Measurements from ENCODE around the gene TMEM245. TPM values are rescaled to one million over a fixed set of nuclear protein-coding genes. Genes with fewer than 3 reads are reported as not detected.

TMEM245 gene
- polyA plus RNA-seq, 1 experiment: 30.4 TPM

DNA sequence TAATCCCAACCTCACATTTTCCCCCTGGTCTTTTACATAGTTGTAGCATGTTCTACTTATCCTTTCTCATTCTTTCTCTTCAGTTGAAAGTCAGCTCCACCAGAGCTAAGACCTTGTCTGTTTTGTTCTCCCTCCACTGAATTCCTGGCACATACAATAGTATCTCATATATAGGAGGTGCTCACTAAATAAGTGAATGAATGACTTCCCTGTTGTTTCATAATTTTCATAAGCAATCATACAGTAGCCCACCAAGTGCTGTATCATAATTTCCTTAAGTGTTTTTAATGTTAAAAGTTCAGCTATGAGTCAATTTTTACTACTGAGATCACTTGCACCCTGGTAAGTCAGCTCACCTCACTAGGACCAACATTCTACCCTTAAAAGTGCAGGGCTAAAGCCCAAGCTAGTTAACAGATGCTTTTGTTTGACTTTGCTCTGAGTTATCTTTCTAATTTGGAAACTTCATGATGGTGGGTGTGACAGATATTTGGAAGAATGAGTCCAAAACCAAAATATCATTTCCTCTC lies 27.6 kb downstream of the TMEM245 start:
- H3K4me3 ChIP-seq (ENCODE audit: low read depth, low read length): no peak overlapping the region
- no peak for DNase-seq (ENCODE audit: low read depth)
- TF ChIP-seq, protein P1, sequence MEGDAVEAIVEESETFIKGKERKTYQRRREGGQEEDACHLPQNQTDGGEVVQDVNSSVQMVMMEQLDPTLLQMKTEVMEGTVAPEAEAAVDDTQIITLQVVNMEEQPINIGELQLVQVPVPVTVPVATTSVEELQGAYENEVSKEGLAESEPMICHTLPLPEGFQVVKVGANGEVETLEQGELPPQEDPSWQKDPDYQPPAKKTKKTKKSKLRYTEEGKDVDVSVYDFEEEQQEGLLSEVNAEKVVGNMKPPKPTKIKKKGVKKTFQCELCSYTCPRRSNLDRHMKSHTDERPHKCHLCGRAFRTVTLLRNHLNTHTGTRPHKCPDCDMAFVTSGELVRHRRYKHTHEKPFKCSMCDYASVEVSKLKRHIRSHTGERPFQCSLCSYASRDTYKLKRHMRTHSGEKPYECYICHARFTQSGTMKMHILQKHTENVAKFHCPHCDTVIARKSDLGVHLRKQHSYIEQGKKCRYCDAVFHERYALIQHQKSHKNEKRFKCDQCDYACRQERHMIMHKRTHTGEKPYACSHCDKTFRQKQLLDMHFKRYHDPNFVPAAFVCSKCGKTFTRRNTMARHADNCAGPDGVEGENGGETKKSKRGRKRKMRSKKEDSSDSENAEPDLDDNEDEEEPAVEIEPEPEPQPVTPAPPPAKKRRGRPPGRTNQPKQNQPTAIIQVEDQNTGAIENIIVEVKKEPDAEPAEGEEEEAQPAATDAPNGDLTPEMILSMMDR (IDR thresholded peaks at IDR 0.05; ENCODE audit: insufficient read depth, low read depth, low read length): no peak
- ChIA-PET CTCF (interaction anchor here (0.6 kb wide), 1 partner anchor 83 kb away, joined by 3 read pairs; no protein-coding TSS in a partner anchor), POLR2A (interaction anchor here (0.6 kb wide), 1 partner anchor 16 kb away, joined by 3 read pairs; no protein-coding TSS in a partner anchor)
- no peaks in the 10 kb centered on the region for H3K27me3 ChIP-seq (ENCODE audit: control insufficient read depth, insufficient read depth, low read length)
- H3K36me3 ChIP-seq (ENCODE audit: control insufficient read depth, insufficient read depth, low read length): peaks cover 2% of the 10 kb centered on the region; the same call in 1 of the 2 replicates

DNA sequence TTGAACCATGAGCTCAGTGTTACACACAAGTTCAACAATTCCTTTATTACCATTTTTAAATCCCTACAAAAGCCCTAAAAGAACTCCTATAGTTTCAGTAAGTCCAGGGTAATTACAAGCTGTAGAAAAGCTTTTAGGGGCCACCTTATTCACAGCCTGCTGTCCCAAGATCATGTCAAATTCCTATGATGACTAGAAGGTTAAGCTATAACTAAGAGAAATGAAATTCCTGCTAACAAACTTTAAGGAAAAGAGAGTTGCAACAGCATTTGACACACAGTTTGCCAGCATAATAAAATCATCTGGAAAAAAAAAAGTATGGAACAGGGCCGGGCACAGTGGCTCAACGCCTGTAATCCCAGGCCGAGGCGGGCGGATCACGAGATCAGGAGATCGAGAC lies 31.5 kb downstream of the TMEM245 start:
- H3K4me3 ChIP-seq (ENCODE audit: low read depth, low read length): no peak overlapping the region
- no peaks in the 10 kb centered on the region for H3K27me3 ChIP-seq (ENCODE audit: control insufficient read depth, insufficient read depth, low read length)
- no peak for DNase-seq (ENCODE audit: low read depth)
- TF ChIP-seq, protein P1 (IDR thresholded peaks at IDR 0.05; ENCODE audit: insufficient read depth, low read depth, low read length): no peak
- ChIA-PET POLR2A (no interaction called here), CTCF (interaction anchor here (0.9 kb wide), 1 partner anchor 10 kb away, joined by 3 read pairs; no protein-coding TSS in a partner anchor)
- peaks cover 2% of the 10 kb centered on the region for H3K36me3 ChIP-seq (ENCODE audit: control insufficient read depth, insufficient read depth, low read length)

DNA sequence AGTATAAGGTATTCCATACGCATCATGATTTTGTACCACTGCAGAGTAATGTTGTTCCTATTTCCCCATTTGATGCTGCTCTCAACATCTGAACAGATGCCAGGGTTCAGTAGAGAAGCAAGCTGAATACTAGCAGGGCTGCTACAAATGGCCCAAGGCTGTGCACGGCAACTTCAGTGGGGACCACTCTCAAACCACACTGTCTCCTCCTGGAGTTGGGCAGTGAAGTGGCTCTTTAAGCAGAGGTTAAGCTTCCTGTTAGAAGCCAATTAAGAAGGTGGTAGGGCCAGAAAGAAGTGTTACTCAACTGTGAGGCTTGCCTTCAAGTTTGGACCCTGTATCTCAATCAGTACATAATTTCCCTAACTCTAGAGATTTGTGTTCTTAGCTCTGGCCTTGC lies 32.0 kb downstream of the TMEM245 start:
- no peak overlapping the region for H3K4me3 ChIP-seq (ENCODE audit: low read depth, low read length)
- ChIA-PET CTCF (interaction anchor here (0.9 kb wide), 1 partner anchor 10 kb away, joined by 3 read pairs; no protein-coding TSS in a partner anchor), POLR2A (no interaction called here)
- TF ChIP-seq, protein P1 (IDR thresholded peaks at IDR 0.05; ENCODE audit: insufficient read depth, low read depth, low read length): no peak
- DNase-seq (ENCODE audit: low read depth): no peak
- peaks cover 2% of the 10 kb centered on the region for H3K36me3 ChIP-seq (ENCODE audit: control insufficient read depth, insufficient read depth, low read length)
- no peaks in the 10 kb centered on the region for H3K27me3 ChIP-seq (ENCODE audit: control insufficient read depth, insufficient read depth, low read length)

DNA sequence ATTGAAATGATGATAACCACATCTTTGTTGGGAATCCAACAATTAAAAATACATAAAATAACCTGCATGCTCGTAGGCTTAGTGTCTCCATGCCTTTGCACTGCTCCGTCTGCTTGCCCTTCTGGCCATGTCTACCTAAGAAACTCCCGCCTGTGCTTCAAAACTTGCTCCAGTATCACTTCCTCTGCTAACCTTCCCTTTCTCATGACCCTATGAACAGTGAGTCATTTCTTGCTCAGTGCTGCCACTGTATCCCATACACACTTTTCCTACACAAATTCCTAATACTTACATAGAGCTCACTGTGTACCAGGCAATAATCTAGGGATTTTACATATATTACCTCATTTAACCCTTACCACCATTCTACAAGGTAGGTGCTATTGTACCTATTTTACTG lies 33.5 kb downstream of the TMEM245 start:
- TF ChIP-seq, protein P1 (IDR thresholded peaks at IDR 0.05; ENCODE audit: insufficient read depth, low read depth, low read length): no peak
- H3K36me3 ChIP-seq (ENCODE audit: control insufficient read depth, insufficient read depth, low read length): peaks cover 2% of the 10 kb centered on the region
- ChIA-PET CTCF (interaction anchor here (0.5 kb wide), 1 partner anchor 38 kb away, joined by 4 read pairs; no protein-coding TSS in a partner anchor), POLR2A (interaction anchor here (0.6 kb wide), 1 partner anchor 12 kb away, joined by 3 read pairs; no protein-coding TSS in a partner anchor)
- DNase-seq (ENCODE audit: low read depth): no peak
- no peak overlapping the region for H3K4me3 ChIP-seq (ENCODE audit: low read depth, low read length)
- H3K27me3 ChIP-seq (ENCODE audit: control insufficient read depth, insufficient read depth, low read length): no peaks in the 10 kb centered on the region

DNA sequence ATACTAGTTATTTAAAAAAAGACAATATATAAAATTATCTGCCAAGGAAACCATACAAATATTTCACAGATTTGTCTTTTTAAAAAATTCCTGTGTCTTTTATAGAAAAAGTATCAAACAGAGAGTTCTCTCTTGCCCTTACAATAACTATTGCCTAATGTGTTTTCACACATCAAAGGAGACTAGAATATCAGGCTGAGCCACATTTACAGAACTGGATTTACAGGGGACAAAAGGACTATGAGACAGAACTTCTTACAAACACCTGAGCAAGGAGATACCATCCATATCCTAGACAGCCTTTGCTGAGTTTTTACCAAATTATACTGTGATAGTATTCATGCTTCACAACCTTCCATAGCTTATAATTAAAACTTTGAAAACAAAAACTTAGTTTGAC lies 34.2 kb downstream of the TMEM245 start:
- POLR2A ChIA-PET: no interaction called here
- TF ChIP-seq, protein P1 (IDR thresholded peaks at IDR 0.05; ENCODE audit: insufficient read depth, low read depth, low read length): no peak
- DNase-seq (ENCODE audit: low read depth): no peak
- H3K27me3 ChIP-seq (ENCODE audit: control insufficient read depth, insufficient read depth, low read length): no peaks in the 10 kb centered on the region
- CTCF ChIA-PET: no interaction called here
- no peak overlapping the region for H3K4me3 ChIP-seq (ENCODE audit: low read depth, low read length)
- H3K36me3 ChIP-seq (ENCODE audit: control insufficient read depth, insufficient read depth, low read length): no peaks in the 10 kb centered on the region; the same call in 1 of the 2 replicates
